HG03196 (cell line): ENCODE results near the gene LHX4.

Source experiments
- ATAC-seq: cut with Tn5 transposase; IDR thresholded peaks from one replicate; pipeline ENCODE4 v1.9.1; 2021; ENCODE audit not compliant: unreplicated experiment

Gene LHX4

GRCh38 chr1:180224902-180225301, 5.2 kb upstream of the LHX4 start:
- no peak for ATAC-seq

GRCh38 chr1:180225403-180225802, 4.7 kb upstream of the LHX4 start:
- no peak for ATAC-seq

- no peak for ATAC-seq
Observed at GRCh38 chr1:180227861-180228647, 2.0 kb upstream of the LHX4 start.

- no peak for ATAC-seq
Observed at GRCh38 chr1:180228648-180229482, 1.2 kb upstream of the LHX4 start.

GRCh38 chr1:180230416-180230790, 339 bp downstream of the LHX4 start:
- ATAC-seq, result no peak

GRCh38 chr1:180230791-180231505, 884 bp downstream of the LHX4 start:
- ATAC-seq, result no peak

GRCh38 chr1:180231506-180231921, 1.4 kb downstream of the LHX4 start:
- no peak for ATAC-seq

- ATAC-seq, result no peak
Observed at GRCh38 chr1:180231936-180232335, 1.9 kb downstream of the LHX4 start.

- ATAC-seq, result no peak
Observed at GRCh38 chr1:180232521-180233043, 2.5 kb downstream of the LHX4 start.

- ATAC-seq, result no peak
Observed at GRCh38 chr1:180233191-180234011, 3.3 kb downstream of the LHX4 start.

GRCh38 chr1:180234369-180235076, 4.5 kb downstream of the LHX4 start:
- ATAC-seq, result no peak

GRCh38 chr1:180235077-180235501, 5.0 kb downstream of the LHX4 start:
- ATAC-seq, result no peak

- no peak for ATAC-seq
Observed at GRCh38 chr1:180235502-180236239, 5.6 kb downstream of the LHX4 start.

- no peak for ATAC-seq
Observed at GRCh38 chr1:180236698-180237509, 6.8 kb downstream of the LHX4 start.

GRCh38 chr1:180237869-180238476, 7.9 kb downstream of the LHX4 start:
- ATAC-seq, result no peak

GRCh38 chr1:180238675-180239074, 8.6 kb downstream of the LHX4 start:
- ATAC-seq, result no peak

GRCh38 chr1:180239145-180240096, 9.4 kb downstream of the LHX4 start:
- no peak for ATAC-seq
